NAMALWA (cell line): Measurements from ENCODE around the gene EGFLAM.
"Not testable (repeated sequence)": the region's sequence is repeated elsewhere in the genome, so short reads cannot be mapped to it uniquely, and the experiment has no call there.

ENCODE experiments used
- DNase-seq: peaks from one replicate; pipeline ENCODE4 v3.0.0-alpha.2; 2015; ENCODE audit warnings: low spot score

Gene EGFLAM

GRCh38 chr5:38329132-38329715, 70.9 kb downstream of the EGFLAM start:
- no peak for DNase-seq

DNA sequence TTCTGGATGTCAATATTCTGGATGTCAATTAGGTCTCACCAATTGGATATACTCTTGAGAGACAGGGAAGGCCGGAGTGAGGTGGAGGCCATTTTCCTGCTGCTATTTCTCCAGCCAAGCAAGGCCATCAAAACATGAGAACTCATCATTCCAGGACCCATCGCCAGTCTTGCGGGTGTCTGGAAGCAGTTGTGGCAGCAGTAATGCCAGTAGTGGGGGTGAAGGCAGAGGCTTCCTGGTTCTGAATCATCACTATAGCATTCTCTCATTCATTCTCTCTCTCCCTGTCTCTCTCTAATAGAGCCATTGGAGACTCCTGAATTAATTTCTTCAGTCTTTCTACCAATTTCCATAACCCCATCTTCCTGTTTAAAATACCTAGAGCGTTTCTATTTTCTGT, 71.8 kb downstream of the EGFLAM start:
- DNase-seq = no peak

DNA sequence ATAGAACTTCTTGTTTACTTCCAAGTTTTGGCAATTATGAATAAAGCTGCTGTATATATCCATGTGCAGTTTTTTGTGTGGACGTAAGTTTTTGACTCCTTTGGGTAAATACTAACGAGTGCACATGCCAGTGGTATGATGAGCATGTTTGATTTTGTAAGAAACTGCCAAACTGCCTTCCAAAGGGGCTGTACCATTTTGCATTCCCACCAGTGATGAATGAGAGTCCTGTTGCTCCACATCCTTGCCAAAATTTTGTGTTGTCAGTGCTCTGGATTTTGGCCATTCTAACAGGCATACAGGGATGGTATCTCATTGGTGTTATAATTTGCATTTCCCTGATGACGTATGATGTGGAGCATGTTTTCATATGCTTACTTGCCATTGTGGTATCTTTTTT, 73.5 kb downstream of the EGFLAM start:
- DNase-seq = no peak

DNA sequence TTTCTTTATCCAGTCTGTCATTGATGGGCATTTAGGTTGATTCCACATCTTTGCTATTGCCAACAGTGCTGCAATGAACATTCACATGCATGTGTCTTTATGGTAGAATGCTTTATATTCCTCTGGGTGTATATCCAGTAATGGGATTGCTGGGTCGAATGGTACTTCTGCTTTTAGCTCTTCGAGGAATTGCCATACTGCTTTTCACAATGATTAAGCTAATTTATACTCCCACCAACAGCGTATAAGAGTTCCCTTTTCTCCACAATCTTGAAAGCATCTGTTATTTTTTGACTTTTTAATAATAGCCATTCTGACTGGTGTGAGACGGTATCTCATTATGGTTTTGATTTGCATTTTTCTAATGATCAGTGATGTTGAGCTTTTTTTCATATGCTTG, 74.8 kb downstream of the EGFLAM start:
- not testable (repeated sequence) for DNase-seq

DNA sequence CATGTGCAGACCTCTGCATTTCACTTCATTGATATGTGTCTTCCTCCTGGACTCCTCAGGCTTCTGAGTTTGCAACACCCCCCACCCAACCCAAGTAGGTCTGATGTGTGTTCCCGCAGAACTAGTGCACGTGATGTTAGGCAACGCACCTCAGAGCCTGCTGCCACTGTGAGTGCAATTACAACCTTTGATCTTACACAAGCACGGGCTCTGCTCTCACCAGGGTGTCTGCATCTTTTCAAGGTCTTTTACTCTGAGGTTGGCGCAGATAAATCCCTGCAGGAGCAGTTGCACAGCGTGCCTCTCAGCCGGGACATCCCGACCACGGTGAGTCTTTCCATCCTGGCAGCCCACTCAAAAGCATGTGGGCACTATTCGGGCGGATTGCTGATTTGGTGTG, 80.1 kb downstream of the EGFLAM start:
- DNase-seq = no peak

DNA sequence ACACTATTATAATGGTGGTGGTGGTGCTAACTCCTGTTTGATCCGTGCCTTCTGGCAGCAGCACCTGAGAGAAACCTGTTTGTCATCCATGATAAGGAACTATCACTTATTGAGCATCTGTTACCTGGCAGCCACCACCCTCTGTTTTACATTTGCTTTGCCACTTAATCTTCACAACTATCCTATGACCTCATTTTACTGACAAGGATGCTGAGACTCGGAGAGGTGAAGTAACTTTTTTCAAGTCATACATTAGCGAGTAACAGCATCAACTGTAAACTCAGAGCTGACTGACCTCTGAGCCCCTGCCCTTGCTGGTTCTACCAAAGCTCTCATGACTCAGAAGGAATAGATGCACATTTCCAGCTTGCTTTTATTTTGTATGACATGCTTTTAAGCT, 81.1 kb downstream of the EGFLAM start:
- no peak for DNase-seq

GRCh38 chr5:38341056-38341455, 82.7 kb downstream of the EGFLAM start:
- no peak for DNase-seq

GRCh38 chr5:38341641-38342040, 83.3 kb downstream of the EGFLAM start:
- no peak for DNase-seq

DNA sequence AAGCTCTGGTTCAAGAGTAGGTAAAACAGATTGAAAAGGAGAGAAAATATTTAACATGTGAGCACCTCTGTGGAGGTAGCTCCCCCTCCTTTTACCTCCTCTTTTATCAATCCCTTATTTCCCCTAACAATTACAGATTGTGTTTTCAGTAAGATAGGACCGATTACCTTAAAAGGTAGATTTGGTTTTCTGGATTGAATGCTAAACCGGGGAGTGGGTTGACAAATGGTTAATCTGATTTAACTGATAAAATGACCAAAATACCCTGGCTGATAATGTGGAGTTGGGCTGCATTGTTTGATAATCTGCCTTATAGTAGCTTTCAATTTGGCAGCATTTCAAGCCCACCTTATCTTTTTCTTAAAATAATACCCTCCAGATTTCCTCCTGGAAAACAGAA, 83.9 kb downstream of the EGFLAM start:
- no peak for DNase-seq

DNA sequence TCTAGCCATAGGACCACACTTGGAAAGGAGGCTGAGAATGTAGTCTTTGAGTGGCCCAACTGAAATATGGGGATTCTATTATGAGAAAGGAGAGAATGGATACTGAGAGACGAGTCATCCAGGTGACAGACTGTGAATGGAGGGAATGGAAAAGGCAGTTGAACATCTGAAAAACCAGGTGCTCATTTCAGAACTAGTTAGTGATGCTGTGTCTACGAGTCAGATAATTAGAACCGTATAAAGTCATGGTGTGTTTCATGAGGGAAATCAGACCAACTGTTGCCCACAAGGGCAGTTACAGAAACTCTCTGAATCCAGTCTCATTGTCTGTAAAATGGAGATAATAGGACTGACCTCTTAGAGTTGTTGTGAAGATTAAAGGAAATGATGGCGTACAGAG, 86.5 kb downstream of the EGFLAM start:
- DNase-seq = no peak

DNA sequence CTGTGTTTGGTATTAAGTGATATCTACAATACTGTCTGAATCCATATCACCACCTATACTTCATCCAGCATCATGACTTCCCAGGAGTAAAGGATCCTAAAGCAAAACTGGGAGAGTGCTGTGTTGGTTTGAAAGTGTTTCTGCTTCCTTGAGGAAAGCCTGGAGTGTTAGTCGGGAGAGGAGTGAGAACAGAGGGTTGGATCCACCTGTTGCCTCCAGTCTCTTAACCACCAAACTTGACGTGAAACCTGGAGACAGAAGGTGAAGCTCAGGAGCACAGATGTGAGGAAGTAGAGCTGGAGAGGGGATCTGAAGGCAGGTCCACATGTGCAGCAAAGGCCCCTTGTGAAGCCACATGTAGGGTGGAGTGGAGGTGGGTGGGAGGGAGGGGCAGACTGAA, 88.2 kb downstream of the EGFLAM start:
- DNase-seq = no peak

DNA sequence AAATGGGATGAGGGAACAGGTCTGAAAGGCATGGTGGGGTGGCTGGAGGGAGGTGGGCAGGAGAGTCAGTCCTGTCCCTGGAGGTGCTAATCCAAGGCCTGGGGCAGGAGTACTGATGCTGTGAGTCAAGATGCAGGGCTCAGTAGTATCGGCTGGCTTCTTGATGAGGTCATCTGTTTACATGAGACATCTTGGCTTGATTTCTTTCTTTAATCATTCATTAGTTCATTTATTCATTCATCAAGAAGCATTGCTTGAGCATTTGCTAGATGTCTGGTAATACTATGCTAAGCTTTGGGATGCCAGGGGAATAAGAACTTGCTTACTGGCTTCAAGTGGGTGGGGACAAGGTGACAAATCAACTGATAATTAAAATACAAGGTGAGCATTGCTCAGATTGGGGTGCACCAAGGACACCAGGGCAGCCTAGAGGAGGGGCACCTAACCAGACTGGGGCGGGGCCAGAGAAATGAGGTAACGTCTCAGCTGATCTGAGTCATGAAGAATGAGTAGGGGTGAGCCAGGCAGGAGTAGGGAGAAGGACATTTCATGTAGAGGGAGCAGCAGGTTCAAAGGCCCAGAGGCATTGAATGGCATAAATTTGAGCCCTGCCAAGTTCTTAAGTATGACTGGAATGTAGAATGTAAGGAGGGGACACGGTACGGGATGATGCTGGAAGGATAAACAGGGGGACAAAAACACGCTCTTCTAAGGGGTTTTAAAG, 88.8 kb downstream of the EGFLAM start:
- DNase-seq = no peak

DNA sequence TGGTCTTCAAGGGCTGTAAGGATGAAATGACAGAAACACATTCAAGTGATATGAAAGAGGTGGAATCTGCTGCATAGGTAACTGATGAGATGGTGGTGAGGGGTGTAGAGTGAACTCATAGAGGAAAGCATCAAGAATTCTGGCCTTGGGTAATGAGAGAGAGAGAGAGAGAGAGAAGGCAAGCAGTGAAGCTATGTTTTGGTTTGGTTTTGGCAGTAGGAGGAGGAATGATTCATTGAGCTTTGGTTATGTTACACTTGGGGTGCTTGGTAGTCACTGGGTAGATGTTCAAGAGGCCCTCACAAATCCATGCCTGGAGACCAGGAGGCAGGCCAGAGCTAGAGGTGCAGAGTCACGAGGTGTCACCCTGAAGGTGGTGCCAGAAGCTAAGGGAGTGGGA, 89.5 kb downstream of the EGFLAM start:
- no peak for DNase-seq

GRCh38 chr5:38360323-38361061, 102.1 kb downstream of the EGFLAM start:
- DNase-seq = no peak

DNA sequence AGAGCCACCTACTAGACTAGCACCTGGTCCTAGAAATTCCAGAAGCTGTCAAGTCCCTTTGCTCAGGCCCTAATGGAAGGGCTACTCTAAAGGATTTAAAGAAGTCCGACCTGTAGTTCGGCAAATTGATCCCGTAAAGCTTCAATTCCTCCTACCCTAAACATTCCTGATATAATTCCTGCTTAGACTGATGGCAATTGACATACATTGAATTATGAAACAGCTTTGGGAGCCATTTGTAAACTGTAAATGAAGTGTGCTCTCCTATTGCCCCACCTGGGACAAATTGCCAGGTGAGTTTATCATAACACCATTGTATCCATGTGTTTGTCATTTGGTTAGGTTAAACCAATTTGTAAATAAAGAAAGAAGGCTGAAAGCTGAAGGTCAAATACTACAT, 104.4 kb downstream of the EGFLAM start:
- no peak for DNase-seq

DNA sequence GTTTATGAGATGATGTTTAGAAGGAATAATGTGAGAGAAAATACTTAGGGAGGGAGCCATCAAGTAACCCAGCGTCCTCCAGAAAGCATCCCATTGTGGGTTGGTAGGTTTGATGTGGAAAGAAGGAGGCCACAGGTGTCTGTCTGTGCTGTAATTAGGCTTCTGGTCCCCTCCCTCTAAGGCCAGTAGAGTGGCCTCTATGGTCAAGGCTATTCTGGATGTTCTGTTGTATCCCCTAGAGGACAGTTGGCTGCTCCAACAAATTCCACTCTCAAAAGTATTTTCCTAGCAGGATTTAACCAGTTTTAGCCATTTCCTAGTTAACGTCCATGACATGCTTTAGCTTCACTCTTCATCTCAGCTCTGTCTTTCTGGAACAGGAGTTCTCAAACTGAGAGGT, 106.5 kb downstream of the EGFLAM start:
- DNase-seq = no peak

DNA sequence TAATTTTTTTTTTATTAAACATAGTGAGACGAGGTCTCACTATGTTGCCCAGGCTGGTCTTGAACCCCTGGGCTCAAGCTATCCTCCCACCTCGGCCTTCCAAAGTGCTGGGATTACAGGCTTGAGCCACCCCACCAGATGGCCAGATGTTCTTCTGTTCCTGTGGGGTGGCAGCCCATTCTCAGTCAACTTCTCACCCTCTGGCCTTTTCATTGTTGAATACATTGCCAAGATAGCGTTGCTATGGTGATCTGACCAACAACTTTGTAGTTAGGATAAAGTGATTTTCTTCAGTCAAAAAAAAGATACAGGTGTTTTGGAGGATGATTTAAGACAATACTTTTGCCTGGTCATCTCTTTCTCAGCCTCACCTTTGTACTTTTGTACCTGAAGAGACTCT, 109.1 kb downstream of the EGFLAM start:
- DNase-seq = no peak

- no peak for DNase-seq
Observed at GRCh38 chr5:38367966-38368365, 109.6 kb downstream of the EGFLAM start.

- no peak for DNase-seq
Observed at GRCh38 chr5:38369692-38370091, 111.3 kb downstream of the EGFLAM start.

DNA sequence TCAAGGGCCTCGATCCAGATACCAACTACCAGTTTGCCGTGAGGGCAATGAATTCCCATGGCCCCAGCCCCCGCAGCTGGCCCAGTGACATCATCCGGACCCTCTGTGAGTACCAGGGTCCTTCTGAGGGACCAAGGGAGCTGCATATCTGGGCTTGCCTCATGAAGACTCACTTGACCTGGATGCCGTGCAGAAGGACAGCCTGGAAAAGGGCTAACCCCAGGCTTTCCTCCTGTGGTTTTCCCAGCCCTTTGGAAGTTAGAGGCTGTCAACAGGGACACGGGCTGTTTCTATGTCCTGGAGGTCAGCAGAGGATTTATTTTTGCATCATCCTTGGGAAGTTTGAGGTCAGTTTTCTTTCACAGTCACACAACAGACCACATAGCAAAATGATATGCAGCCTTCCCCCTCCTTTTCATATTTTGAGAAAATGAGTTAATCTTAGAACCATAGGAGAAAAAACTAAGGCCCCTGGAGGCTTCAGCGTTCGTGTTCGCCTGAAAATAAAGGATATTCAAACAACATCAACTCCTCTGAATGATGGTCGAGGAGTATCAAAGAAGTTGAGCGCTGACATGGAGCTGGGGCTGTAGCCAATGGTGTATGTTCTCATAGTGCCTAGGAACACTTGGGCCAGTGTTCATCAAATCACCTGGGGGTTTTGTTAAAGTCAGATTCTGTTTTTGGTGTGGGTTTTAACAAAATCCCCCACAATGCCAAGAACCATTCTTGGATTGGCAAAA, 112.2 kb downstream of the EGFLAM start:
- DNase-seq = no peak

- no peak for DNase-seq
Observed at GRCh38 chr5:38371596-38371995, 113.2 kb downstream of the EGFLAM start.

GRCh38 chr5:38373743-38374142, 115.4 kb downstream of the EGFLAM start:
- no peak for DNase-seq

- DNase-seq = no peak
Observed at GRCh38 chr5:38375423-38375822, 117.1 kb downstream of the EGFLAM start.
